HG03442 (cell line): ENCODE data around the gene TPPP2.

Source experiments
- ATAC-seq: cut with Tn5 transposase; IDR thresholded peaks from one replicate; pipeline ENCODE4 v1.9.1; 2021; ENCODE audit warnings: mild to moderate bottlenecking, moderate library complexity; ENCODE audit not compliant: unreplicated experiment

TPPP2 gene

DNA sequence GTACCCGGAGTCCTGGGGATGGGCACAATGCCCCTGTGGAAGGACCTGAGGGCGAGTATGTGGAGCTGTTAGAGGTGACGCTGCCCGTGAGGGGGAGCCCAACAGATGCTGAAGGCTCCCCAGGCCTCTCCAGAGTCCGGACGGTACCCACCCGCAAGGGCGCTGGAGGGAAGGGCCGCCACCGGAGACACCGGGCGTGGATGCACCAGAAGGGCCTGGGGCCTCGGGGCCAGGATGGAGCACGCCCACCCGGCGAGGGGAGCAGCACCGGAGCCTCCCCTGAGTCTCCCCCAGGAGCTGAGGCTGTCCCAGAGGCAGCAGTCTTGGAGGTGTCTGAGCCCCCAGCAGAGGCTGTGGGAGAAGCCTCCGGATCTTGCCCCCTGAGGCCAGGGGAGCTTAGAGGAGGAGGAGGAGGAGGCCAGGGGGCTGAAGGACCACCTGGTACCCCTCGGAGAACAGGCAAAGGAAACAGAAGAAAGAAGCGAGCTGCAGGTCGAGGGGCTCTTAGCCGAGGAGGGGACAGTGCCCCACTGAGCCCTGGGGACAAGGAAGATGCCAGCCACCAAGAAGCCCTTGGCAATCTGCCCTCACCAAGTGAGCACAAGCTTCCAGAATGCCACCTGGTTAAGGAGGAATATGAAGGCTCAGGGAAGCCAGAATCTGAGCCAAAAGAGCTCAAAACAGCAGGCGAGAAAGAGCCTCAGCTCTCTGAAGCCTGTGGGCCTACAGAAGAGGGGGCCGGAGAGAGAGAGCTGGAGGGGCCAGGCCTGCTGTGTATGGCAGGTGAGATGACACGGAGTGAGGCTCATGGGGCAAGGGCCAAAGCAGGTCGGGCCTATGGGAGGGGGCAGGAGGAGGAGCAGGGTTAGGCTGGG lies 44.6 kb downstream of the TPPP2 start:
- ATAC-seq: no peak

DNA sequence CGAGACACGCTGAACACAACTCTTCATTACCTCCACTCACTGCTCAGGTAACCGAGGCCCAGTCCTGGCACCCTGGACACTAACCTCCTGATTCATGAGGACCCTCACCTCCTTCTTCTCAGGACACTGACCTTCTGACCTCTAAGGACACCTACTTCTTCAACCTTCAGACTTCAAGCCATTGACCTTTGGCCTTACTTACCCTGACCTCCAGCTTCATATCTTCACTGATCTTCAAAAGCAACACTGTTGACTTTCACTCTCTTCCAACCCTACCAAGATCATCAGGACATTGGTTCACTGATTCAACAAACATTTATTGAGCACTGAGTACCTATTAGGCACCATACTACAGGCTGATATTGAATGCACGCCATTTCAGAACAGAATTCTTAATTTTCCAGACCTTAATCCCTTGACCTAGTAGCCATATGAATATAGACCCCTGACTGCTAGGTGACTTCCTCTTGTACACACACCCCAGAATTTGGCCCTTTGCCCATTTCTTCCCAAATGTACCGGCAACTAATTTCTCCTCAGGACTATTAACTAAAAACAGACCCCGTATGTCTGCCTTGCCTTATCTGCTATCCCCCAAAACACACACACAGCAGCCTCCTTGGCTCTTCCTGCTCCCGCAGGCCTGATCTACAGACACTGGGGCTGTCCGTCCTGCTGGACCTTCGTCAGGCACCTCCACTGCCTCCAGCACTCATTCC lies 45.9 kb downstream of the TPPP2 start:
- ATAC-seq: no peak

- ATAC-seq: no peak
Measured at GRCh38 chr14:21077672-21078071, 47.7 kb downstream of the TPPP2 start.

DNA sequence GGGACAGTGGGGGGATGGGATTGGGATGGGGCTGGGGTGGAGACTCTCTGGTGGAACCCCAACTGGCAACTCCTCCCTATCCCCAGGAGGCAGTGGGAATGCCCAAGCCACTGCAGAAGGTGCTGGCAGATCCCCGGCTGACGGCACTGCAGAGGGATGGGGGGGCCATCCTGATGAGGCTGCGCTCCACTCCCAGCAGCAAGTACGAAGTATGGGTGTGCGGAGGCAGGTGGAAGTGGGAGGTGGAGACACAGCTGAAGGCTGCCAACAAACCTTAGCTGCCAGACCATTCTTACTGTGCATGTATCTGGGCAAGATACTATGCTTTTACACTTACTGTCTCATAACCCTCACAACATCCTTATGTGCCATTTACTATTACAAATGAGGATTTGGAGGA lies 48.3 kb downstream of the TPPP2 start:
- ATAC-seq: no peak

DNA sequence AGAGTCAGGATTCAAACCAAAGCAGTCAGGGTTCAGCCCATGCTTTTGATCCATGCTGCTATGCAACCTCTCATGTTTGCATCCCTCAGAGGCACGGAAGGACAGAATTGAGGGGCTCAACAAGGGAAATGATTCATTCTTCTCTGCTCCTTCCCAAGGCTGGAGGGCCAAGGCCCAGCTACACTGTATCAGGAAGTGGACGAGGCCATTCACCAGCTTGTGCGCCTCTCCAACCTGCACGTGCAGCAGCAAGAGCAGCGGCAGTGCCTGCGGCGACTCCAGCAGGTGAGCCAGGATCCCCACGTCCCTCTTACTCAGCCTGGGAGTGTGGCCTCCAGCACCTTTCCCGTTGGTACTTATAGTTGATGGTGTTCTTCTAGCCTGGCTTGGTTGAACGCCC lies 48.7 kb downstream of the TPPP2 start:
- ATAC-seq: no peak

GRCh38 chr14:21081521-21082142 lies 51.6 kb downstream of the TPPP2 start:
- ATAC-seq: no peak
